ENCODE data around the gene GLI3.

Gene GLI3

GRCh38 chr7:42100156-42100508, 136.9 kb downstream of the GLI3 start:
- DNase-seq, result no peak

GRCh38 chr7:42099470-42100155, 137.4 kb downstream of the GLI3 start:
- DNase-seq, result no peak

DNA sequence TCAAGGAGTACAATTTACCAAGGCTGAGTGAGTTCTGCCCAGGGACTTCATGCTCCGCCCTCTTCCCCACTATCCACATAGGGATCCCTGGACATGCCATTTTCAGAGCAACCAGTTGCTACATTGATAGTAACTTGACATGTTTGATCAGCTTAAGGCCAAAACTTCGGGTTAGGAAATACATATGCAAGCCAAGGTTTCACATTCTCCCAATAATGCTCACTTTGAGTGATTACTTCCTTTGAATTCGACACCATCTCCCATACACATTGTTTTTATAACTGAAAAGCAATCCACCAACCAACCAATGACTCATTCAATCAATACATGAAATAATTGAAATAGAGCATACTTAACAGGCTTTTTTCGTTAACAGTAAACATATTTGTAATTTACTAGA, 137.9 kb downstream of the GLI3 start:
- no peak for DNase-seq

GRCh38 chr7:42097752-42098151, 139.3 kb downstream of the GLI3 start:
- DNase-seq, result no peak

DNA sequence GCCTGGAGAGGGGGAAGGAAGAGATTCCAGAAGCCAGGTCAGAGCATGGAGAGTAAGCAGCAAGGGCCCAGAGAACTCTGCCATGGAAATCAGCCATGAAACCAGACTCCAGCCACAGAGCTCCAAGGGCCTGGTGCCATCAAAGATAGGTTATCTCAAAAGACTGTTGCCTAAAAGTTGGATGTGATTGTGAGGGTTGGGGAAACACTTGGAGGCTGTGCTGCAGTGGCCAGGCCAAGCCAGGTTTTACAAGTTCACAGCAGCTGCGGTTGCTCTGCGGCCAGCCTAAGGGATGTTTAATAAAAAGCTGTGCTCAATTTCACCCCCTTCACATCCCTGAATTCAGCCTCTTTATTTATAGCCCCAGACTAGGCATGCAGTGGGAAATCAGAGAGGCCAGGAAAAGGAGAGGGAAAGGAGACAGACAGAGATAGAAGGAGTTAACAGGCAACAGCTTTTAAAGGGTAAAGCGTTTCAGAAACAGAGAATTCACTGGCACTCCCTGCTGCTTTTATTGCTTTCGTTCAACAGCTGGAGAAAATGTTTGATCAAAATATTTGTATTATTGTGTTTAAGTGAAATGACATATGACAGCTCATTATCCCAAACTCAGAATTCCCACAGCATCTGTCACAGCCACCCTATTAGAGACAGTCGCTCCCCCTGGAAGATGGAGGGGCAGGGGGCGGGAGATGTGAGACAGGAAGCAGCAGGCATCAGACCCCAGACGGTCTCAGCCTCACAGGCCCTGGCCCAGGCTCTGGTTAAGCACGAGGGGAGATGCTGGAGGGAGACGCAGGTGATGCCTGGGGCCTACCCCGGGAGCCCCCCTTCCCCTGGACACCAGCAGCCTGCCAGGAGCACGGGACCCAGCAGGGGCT, 140.1 kb downstream of the GLI3 start:
- no peak for DNase-seq

DNA sequence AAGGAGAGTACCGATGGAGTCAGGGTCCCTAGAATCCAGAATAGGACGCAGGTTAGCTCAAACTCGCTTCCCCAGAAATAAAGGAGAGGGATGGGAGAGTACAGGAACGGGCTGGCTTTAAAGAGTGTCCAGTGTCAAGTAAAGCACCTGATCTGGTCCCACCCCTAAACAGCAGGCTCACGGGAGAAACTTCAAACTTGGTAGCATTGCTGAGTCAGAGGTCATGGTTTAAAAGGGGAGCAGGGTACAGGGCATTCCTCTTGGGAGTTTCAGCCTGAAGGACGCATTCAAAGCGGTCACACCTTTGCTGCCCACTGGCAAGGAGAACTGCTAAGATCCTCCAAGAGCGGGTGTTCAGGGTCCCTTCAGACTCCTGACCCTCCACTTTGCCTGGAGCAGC, 140.7 kb downstream of the GLI3 start:
- no peak for DNase-seq

GRCh38 chr7:42095791-42096190, 141.2 kb downstream of the GLI3 start:
- DNase-seq, result no peak

GRCh38 chr7:42093349-42093905, 143.6 kb downstream of the GLI3 start:
- no peak for DNase-seq

DNA sequence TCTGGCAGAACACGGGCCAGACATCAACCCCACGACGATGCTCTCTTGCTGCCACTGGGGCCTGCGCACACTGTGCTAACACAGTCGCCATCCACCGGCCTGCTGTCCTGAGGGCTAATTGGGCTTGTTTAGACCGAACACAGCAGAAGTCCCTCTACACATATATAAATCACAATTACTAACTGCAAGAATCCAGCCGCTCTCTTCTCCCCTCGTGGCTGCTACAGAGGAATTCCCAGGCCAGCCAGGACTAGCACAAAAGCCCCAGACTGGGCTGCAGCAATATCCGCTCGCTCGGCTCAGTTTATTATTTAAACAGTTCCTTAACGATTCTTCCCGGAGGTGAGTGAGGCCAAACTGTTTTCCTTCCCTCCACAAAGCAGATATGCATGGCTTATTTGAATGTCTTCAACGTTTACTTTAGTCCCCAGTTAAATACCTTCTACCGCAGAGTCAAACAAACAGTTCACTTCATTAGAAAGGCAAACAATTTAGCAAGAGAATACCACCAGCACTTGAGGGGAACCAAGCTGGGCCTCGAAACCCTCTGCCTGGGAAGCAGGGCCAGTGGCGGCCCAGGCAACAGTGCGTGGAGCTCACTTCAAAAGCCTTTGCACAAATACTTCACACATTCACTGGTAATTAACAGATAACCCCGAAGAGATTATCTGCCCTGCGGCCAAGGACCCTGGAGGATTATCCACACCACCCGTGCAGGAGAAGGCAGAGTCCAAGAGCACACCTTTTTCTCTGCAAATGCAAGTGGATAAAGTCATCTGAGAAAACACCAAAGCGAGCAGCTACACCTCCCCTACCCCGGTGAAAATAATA, 145.3 kb downstream of the GLI3 start:
- no peak for DNase-seq

DNA sequence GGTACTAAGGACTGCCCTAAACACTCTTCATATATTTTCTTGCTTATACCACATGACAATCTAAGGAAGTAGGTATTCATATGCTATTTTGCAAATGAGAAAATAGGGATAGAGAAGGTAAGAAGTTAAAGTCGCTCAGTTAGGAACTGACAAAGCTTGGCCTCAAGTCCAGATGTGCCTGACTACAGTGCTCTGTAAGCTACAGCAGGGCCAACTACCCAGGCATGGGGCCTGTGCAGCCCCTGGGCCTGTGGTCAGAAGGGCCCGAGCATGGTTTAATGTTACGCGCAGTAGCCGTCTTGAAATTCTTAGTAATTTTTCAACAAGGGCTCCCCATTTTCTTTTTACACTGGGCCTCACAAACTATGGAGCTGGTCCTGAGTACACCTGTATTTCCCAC, 146.2 kb downstream of the GLI3 start:
- no peak for DNase-seq

DNA sequence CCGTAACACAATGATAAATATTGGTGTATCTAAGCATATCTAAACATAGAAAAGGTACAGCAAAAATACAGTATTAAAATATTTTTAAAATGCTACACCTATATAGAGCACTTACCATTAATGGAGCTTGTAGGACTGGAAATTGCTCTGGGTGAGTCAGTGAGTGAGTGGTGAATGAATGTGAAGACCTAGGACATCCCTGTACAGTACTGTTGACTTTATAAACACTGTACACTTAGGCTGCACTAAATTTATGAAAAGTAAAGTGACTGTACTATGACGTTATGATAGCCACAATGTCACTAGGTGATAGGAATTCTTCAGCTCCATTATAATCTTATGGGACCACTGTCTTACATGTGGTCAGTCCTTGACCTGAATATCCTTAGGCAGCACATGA, 147.0 kb downstream of the GLI3 start:
- DNase-seq, result no peak

GRCh38 chr7:42087616-42088015, 149.4 kb downstream of the GLI3 start:
- no peak for DNase-seq

DNA sequence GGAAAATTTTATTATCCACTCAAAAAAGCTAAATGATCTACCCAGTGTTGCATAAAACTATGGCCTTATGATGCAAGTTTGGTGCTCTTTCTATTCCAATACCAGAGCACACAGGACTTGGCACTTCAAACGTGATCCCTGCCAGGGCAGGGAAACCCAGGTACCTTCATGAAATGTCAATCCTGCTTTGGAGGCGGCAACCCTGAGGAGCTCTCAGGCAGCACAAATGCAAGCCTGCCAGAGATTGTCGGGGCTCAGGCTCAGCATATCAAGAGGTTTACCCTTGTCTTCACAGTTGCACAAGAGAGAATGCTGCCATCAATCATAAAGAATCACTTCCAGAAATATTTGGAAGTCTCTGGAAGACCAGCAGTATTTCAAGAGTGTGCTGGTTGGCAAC, 151.5 kb downstream of the GLI3 start:
- no peak for DNase-seq

DNA sequence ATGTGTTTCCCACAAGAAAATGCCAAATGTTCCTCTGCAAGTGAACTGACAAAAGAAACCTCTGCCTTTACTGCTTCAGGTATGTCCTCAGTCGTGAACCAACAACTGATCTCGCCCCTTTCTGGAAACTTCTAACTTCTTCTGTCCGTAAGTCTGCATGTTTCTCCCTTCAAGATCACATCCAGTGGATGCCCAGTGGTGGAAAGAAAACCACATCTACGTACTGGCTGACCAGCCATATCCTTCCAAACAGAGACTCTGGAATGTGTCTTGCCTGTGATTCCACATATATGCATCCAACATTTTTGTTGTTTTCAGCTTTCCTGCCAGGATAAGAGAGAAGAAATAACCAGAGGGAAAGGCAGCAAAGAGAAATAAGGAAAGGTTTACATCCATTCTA, 152.7 kb downstream of the GLI3 start:
- DNase-seq, result no peak

- DNase-seq, result no peak
Observed at GRCh38 chr7:42083284-42083683, 153.7 kb downstream of the GLI3 start.

GRCh38 chr7:42082144-42082543, 154.9 kb downstream of the GLI3 start:
- DNase-seq, result no peak

DNA sequence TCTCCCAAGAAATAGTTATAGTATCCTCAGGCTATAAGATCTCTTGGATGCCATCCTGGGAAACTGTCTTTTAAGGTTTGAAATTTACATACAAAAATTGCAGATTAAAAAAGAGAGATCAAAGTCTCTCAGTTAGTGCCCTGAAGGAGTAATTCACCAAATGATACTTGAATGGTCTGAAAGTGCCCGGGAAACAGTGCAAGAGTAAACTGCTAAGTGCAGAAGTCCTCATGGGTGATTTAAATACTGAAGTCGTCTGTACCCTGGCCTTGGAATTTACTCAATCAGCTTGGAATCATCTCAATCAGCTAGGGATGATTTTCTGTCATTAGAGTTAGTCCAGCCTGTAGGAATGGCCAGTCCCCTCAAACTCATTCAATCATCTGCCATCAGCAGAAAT, 155.3 kb downstream of the GLI3 start:
- DNase-seq, result no peak

GRCh38 chr7:42080841-42081586, 156.0 kb downstream of the GLI3 start:
- DNase-seq, result no peak

DNA sequence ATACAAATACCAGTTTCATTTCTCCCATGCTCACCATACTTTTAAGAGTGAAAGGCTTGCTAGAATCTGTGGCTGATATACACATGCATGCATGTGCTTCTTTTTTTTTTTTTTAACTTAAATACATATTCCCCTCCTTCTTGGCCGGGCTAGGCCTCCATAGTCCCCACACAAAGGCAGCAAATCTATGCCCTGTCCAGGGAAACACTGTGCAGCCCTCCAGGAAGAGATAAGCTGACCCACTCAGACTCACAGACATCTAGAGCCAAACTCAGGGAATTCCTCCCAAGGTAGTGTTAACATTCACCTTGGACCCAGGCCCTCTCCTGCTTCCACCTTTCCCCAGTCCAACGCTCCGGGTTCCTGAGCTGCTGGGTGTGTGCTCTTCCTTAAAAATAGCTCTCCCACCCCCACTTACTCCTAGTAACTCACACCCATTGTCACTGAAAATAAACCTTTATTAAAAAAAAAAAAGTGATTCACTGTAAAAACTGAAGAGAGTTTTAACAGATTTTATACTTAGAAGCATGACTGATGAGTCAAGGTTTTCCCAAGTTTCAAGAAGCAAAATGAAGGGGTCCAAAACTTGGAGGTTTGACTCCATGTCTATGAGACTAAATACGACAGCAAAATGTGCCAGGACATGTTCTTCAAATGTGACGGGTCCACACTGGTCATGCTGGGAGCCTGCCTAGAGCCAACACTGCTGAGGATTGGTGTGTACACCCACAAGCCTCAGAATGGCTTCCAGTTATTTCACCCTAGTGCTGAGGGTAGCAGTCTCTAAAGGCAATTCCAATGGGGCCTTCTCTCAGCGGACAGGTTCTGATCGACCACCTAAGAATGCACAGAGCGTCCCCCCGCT, 159.5 kb downstream of the GLI3 start:
- DNase-seq, result no peak

GRCh38 chr7:42076870-42077269, 160.1 kb downstream of the GLI3 start:
- no peak for DNase-seq

DNA sequence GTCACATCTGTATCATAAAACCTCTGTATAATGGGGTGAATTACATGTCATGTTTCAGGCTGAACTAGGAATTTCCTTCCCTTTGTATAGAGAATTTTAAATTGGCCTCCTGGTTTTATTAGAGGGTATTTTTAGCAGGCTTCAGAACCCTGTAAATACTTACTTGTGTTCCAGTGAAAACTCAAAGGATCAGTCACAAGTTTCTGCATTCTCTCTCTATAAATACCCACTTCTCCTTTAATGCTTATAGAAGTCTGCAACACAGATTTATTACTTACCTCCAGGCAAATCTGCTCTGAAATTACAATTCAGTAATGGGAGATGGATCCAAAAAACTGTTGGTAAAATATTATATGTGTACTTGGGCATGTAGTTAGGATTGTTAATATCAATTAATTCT, 161.6 kb downstream of the GLI3 start:
- no peak for DNase-seq

DNA sequence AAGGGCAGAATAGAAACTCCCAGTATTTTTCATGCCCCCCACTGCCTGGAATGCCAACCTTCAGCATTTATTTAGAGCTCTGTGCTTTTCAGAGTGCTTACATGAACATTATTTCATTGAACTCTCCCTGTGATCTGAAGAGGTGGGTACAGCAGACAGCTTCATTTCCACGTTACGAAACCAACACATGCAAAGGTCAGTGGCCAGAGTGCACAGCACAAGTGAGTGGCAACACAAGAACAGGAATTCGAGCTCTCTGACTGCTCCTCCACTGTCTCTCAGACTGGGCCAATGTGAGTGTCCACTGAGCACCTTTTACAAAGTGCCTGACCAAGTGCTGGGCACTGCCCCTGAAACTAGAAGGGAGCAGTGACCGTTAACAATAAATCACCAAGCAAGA, 162.9 kb downstream of the GLI3 start:
- no peak for DNase-seq
